ENCODE measurements around the gene TGFA. TPM values are rescaled to one million over a fixed set of nuclear protein-coding genes. Genes with fewer than 3 reads are reported as not detected.

Gene TGFA
- total RNA-seq, 1 experiment from 2014 or later, result 1.7 TPM

DNA sequence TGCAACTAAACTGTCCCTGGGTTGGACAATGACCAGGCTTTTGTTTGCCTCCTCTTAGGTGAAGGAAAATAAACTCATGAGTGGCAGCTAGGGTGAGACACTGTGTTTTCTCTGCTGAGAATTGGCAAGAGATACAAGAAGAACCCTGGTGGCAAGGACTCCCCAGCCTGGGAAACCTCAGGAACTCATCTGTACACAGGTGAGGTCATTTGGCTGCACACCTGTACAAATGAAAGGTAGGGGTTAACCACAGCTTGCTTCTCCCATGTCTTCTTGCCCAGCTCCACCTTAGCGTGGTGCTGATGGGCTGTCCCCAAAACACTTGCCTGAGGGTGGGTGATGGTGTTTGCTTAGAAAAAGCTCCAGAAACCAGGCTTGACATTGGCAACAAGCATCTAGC is 154.6 kb downstream of the TGFA start:
- in situ Hi-C loops (cut with HindIII; ENCODE audit: low pct_unique_long_range_greater_than_20kb, low sequenced_read_pairs) (no loop called here), intact Hi-C loops (cut with micrococcal nuclease; ENCODE audit: unreplicated experiment) (no loop called here)
- ATAC-seq (no peak), DNase-seq (ENCODE audit: low read depth, low spot score) (no peak)
- H3K9me3 ChIP-seq (ENCODE audit: control insufficient read depth, insufficient read depth, low read depth, low read length), result no peaks in the 10 kb centered on the region
- H3K4me3 ChIP-seq (ENCODE audit: low read depth in 2 of 2, low read length in 2 of 2), result no peak overlapping the region
- POLR2A ChIA-PET, result no interaction called here
- CTCF ChIA-PET, result no interaction called here
- no peaks in the 10 kb centered on the region for H3K4me1 ChIP-seq (ENCODE audit: control insufficient read depth, insufficient read depth, low read length)
- H3K27ac ChIP-seq (ENCODE audit: low read length), result no peak overlapping the region
- no TSS peak for BruUV-seq (replicated peaks)
- H3K27me3 ChIP-seq (ENCODE audit: control insufficient read depth, insufficient read depth, low read length), result peaks cover 14% of the 10 kb centered on the region
- TF ChIP-seq CTCF (IDR thresholded peaks at IDR 0.05) (no peak), POLR2AphosphoS5 (IDR thresholded peaks at IDR 0.05; ENCODE audit: low read depth, low read length) (no peak), REST (IDR thresholded peaks at IDR 0.05; ENCODE audit: insufficient read depth in 1 of 2, low read depth in 2 of 2, low read length in 1 of 2) (no peak), TCF7L2 (IDR thresholded peaks at IDR 0.05; ENCODE audit: low read depth, low read length) (no peak), SIN3A (IDR thresholded peaks at IDR 0.05; ENCODE audit: borderline replicate concordance, insufficient read depth, low read depth, low read length) (no peak)
- no peaks in the 10 kb centered on the region for H3K36me3 ChIP-seq (ENCODE audit: control insufficient read depth, insufficient read depth, low read length)

Other genes with a start within 250 kb of the TGFA start
- gene ADD2, start 214.4 kb upstream of the TGFA start, total RNA-seq (2021; ENCODE audit: unreplicated experiment), result 0.26 TPM
- not detected for gene FIGLA, start 236.8 kb upstream of the TGFA start, total RNA-seq (2021; ENCODE audit: unreplicated experiment)